ENCODE data around the gene ADSS1. TPM values are rescaled to one million over a fixed set of nuclear protein-coding genes. Genes with fewer than 3 reads are reported as not detected.

ADSS1 gene
- total RNA-seq, 1 experiment from 2014 or later: 10.0 TPM

DNA sequence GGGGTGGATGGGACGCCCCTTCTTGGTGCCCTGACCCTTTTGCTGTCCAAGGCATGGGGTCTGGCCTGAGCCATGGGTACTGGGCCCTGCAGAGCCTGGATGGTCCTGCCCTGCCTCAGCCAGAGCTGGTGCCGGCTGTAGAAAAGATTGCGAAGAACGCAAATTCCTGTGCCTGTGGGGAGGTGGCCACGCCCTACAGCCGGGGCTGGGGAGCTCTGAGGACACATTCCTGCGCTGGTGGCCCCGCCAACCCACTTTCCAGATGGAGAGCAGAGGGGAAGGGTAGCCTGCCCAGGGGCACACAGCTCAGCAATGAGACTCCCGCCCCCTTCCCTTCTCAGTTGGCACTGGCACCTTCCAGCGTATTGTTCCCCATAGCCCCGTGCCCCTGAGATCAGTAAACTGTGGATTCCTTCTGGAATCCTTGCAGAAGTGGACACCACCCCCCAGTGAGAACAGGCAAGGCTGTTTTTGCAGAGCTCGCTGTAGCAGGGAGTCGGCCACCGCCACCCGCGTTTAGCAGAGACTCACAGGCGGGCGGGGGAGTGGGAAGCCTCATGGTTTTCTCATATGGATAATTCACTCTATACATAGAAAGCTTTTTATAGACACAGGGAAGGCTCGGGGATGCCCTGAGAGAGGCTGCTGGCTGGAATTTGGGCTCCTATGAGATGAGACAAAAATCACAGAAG lies 26.0 kb upstream of the ADSS1 start (continued):
- TF ChIP-seq, protein P1, sequence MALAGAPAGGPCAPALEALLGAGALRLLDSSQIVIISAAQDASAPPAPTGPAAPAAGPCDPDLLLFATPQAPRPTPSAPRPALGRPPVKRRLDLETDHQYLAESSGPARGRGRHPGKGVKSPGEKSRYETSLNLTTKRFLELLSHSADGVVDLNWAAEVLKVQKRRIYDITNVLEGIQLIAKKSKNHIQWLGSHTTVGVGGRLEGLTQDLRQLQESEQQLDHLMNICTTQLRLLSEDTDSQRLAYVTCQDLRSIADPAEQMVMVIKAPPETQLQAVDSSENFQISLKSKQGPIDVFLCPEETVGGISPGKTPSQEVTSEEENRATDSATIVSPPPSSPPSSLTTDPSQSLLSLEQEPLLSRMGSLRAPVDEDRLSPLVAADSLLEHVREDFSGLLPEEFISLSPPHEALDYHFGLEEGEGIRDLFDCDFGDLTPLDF (CRISPR knock-in tag; IDR thresholded peaks at IDR 0.05): no peak
- no peak for TF ChIP-seq TCF7 (CRISPR knock-in tag; IDR thresholded peaks at IDR 0.05; ENCODE audit: low read depth)
- no peak for TF ChIP-seq NFE2L1 (CRISPR knock-in tag; IDR thresholded peaks at IDR 0.05)

DNA sequence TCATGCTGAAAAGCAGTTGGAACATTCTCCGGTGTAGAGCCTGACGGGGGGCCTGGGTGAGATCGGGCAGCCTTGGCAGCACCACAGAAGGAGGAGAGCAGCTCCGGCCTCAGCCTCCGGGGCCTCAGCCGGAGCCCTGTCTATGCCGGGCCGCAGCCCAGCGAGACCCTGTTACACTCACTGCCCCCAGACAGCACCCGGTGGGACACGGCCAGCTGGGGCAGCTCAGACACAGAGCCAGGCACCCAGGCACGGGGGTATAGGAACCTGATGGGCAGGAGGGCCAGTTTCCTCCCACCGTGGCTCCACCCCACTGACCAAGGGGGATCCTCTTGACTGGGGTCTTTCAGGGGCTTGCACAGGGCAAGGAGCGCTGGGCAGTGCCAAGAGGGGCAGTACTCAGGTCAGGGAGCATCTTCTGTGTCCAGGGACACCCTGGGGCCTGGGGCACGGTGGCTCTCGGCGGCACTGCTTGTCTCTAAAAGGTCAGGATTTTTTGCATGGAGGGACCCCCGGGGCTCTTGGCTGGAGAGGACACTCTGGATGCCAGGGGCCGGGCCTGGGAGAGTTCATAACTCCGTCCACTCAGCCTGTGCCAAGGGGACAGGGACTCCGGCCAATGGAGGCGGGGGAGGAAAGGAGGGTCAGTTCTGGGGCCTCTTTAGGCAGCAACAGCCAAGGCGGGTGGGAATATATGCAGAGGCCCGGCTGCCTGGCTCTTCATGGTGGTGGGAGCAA lies 25.2 kb upstream of the ADSS1 start:
- CTCF ChIA-PET: interaction anchor here (1.2 to 3.0 kb wide), 4 partner anchors 9 to 70 kb away, joined by 3 to 18 read pairs (median 4); no protein-coding TSS in a partner anchor
- POLR2A ChIA-PET: no interaction called here
- DNase-seq (ENCODE audit: low spot score) (no peak), ATAC-seq (no peak)
- H3K9me3 Mint-ChIP-seq: peaks cover under 1% of the 10 kb centered on the region
- TF ChIP-seq FOXP1 (CRISPR knock-in tag; IDR thresholded peaks at IDR 0.05; ENCODE audit: borderline replicate concordance) (no peak), ZNF317 (CRISPR knock-in tag; IDR thresholded peaks at IDR 0.05; ENCODE audit: borderline replicate concordance, low read depth) (no peak), NR2C2 (CRISPR knock-in tag; IDR thresholded peaks at IDR 0.05) (no peak)
- TF ChIP-seq, protein P2, sequence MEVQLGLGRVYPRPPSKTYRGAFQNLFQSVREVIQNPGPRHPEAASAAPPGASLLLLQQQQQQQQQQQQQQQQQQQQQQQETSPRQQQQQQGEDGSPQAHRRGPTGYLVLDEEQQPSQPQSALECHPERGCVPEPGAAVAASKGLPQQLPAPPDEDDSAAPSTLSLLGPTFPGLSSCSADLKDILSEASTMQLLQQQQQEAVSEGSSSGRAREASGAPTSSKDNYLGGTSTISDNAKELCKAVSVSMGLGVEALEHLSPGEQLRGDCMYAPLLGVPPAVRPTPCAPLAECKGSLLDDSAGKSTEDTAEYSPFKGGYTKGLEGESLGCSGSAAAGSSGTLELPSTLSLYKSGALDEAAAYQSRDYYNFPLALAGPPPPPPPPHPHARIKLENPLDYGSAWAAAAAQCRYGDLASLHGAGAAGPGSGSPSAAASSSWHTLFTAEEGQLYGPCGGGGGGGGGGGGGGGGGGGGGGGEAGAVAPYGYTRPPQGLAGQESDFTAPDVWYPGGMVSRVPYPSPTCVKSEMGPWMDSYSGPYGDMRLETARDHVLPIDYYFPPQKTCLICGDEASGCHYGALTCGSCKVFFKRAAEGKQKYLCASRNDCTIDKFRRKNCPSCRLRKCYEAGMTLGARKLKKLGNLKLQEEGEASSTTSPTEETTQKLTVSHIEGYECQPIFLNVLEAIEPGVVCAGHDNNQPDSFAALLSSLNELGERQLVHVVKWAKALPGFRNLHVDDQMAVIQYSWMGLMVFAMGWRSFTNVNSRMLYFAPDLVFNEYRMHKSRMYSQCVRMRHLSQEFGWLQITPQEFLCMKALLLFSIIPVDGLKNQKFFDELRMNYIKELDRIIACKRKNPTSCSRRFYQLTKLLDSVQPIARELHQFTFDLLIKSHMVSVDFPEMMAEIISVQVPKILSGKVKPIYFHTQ (CRISPR knock-in tag; IDR thresholded peaks at IDR 0.05): no peak
- peaks cover 23% of the 10 kb centered on the region for H3K4me1 Mint-ChIP-seq
- no peaks in the 10 kb centered on the region for H3K27me3 Mint-ChIP-seq (ENCODE audit: low read depth)
- H3K4me3 Mint-ChIP-seq: no peak overlapping the region
- peaks cover 13% of the 10 kb centered on the region for H3K36me3 Mint-ChIP-seq
- no peak overlapping the region for H3K27ac Mint-ChIP-seq

DNA sequence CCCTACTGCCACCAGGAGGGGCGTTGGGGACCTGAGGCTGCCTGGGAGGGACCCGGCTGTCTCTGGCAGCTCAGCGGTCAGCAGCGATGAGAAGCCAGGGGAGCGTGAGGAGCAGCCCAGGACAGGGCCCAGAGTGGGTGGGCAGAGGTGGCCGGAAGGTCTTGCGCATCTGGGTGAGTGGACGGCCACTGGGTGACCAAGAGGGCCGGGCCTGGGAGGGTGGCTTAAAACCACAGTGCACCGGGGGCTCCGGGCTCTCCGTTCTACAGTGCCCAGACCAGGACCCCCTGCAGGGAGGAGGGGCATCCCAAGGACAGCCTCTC lies 24.6 kb upstream of the ADSS1 start:
- ChIA-PET CTCF (interaction anchor here (1.2 kb wide), 1 partner anchor 33 kb away, joined by 4 read pairs; no protein-coding TSS in a partner anchor), POLR2A (interaction anchor here (0.6 kb wide), 1 partner anchor 563 kb away, joined by 3 read pairs; no protein-coding TSS in a partner anchor)
- TF ChIP-seq ESRRA (CRISPR knock-in tag; IDR thresholded peaks at IDR 0.05; ENCODE audit: borderline replicate concordance): no peak
- TF ChIP-seq ZNF219 (CRISPR knock-in tag; IDR thresholded peaks at IDR 0.05; ENCODE audit: borderline replicate concordance): no peak
- TF ChIP-seq TP53 (CRISPR knock-in tag; IDR thresholded peaks at IDR 0.05): no peak
- no peak for TF ChIP-seq OVOL2 (CRISPR knock-in tag; IDR thresholded peaks at IDR 0.05; ENCODE audit: borderline replicate concordance)
- no peak for TF ChIP-seq TEAD4 (CRISPR knock-in tag; IDR thresholded peaks at IDR 0.05)
- TF ChIP-seq, protein P3, sequence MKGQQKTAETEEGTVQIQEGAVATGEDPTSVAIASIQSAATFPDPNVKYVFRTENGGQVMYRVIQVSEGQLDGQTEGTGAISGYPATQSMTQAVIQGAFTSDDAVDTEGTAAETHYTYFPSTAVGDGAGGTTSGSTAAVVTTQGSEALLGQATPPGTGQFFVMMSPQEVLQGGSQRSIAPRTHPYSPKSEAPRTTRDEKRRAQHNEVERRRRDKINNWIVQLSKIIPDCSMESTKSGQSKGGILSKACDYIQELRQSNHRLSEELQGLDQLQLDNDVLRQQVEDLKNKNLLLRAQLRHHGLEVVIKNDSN (CRISPR knock-in tag; IDR thresholded peaks at IDR 0.05): no peak
- TF ChIP-seq HMGA2 (CRISPR knock-in tag; IDR thresholded peaks at IDR 0.05): no peak
- ATAC-seq (no peak), DNase-seq (ENCODE audit: low spot score) (no peak)
- Mint-ChIP-seq H3K36me3 (peaks cover 18% of the 10 kb centered on the region), H3K4me3 (no peak overlapping the region), H3K4me1 (peaks cover 20% of the 10 kb centered on the region), H3K9me3 (peaks cover 6% of the 10 kb centered on the region), H3K27me3 (ENCODE audit: low read depth) (no peaks in the 10 kb centered on the region), H3K27ac (no peak overlapping the region)

DNA sequence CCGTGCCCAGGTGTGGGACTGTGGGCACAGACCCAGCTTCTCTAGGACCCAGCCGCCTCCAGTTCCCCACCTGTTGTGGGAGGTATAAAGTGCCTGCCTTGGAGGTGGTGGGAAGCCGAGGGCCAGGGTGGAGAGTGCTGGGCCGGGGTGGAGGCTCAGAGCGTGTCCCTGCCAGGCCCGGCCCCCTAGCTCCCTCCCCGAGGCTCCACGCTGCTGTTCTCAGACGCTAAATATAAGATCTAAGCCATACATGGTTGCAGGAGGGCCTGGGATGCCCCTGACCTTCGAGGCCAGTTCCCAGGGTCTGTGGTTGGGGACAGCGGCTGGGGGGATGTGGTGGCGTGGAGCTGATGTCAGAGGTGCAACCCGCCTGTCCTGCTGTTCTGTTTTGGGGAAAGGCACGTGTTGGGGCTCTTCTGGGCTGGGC lies 23.8 kb upstream of the ADSS1 start:
- peaks cover 13% of the 10 kb centered on the region for H3K4me1 Mint-ChIP-seq
- H3K27me3 Mint-ChIP-seq (ENCODE audit: low read depth): no peaks in the 10 kb centered on the region
- POLR2A ChIA-PET: no interaction called here
- peaks cover 8% of the 10 kb centered on the region for H3K9me3 Mint-ChIP-seq
- H3K36me3 Mint-ChIP-seq: peaks cover 27% of the 10 kb centered on the region
- H3K4me3 Mint-ChIP-seq: no peak overlapping the region
- ATAC-seq: peak; percentile 8
- 0 out of 2 replicates have a peak overlapping the region, but pooled peaks have one; percentile 65 for H3K27ac Mint-ChIP-seq
- CTCF ChIA-PET: interaction anchor here (0.6 to 1.3 kb wide), 5 partner anchors 8 to 34 kb away, joined by 3 to 5 read pairs (median 3); no protein-coding TSS in a partner anchor
- DNase-seq (ENCODE audit: low spot score): no peak
- TF ChIP-seq ELF4 (CRISPR knock-in tag; IDR thresholded peaks at IDR 0.05; ENCODE audit: low read depth) (no peak), FOXK1 (CRISPR knock-in tag; IDR thresholded peaks at IDR 0.05) (no peak), JUN (CRISPR knock-in tag; IDR thresholded peaks at IDR 0.05) (no peak), ATF1 (CRISPR knock-in tag; IDR thresholded peaks at IDR 0.05) (no peak), NFATC4 (CRISPR knock-in tag; IDR thresholded peaks at IDR 0.05) (no peak)
- TF ChIP-seq, protein P4, sequence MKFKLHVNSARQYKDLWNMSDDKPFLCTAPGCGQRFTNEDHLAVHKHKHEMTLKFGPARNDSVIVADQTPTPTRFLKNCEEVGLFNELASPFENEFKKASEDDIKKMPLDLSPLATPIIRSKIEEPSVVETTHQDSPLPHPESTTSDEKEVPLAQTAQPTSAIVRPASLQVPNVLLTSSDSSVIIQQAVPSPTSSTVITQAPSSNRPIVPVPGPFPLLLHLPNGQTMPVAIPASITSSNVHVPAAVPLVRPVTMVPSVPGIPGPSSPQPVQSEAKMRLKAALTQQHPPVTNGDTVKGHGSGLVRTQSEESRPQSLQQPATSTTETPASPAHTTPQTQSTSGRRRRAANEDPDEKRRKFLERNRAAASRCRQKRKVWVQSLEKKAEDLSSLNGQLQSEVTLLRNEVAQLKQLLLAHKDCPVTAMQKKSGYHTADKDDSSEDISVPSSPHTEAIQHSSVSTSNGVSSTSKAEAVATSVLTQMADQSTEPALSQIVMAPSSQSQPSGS (CRISPR knock-in tag; IDR thresholded peaks at IDR 0.05; ENCODE audit: borderline replicate concordance, low read depth): no peak
- TF ChIP-seq, protein P5, sequence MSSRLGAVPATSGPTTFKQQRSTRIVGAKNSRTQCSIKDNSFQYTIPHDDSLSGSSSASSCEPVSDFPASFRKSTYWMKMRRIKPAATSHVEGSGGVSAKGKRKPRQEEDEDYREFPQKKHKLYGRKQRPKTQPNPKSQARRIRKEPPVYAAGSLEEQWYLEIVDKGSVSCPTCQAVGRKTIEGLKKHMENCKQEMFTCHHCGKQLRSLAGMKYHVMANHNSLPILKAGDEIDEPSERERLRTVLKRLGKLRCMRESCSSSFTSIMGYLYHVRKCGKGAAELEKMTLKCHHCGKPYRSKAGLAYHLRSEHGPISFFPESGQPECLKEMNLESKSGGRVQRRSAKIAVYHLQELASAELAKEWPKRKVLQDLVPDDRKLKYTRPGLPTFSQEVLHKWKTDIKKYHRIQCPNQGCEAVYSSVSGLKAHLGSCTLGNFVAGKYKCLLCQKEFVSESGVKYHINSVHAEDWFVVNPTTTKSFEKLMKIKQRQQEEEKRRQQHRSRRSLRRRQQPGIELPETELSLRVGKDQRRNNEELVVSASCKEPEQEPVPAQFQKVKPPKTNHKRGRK (CRISPR knock-in tag; IDR thresholded peaks at IDR 0.05; ENCODE audit: borderline replicate concordance): no peak
